Measurements from ENCODE around the gene CASR.

Gene CASR

GRCh38 chr3:122281891-122282290 lies 98.4 kb downstream of the CASR start:
- no peaks in the 10 kb centered on the region for H3K9me3 ChIP-seq (ENCODE audit: insufficient read depth, low read depth, low read length)
- no CpG with 5 or more reads among the region's 3 CpGs for WGBS (ENCODE audit: extremely low coverage, insufficient coverage, insufficient read length)
- H3K9ac ChIP-seq (ENCODE audit: low read length) = no peak overlapping the region
- H3K79me1 ChIP-seq (ENCODE audit: low read length) = no peaks in the 10 kb centered on the region
- H4K12ac ChIP-seq (ENCODE audit: low read depth, low read length) = no peak overlapping the region
- H3K4ac ChIP-seq (ENCODE audit: low read depth, low read length) = no peak overlapping the region
- H3K4me3 ChIP-seq (ENCODE audit: low read depth, low read length) = no peak overlapping the region
- no peak for DNase-seq
- no peak overlapping the region for H2BK12ac ChIP-seq (ENCODE audit: low read length)
- H3K36me3 ChIP-seq (ENCODE audit: control insufficient read depth in 1 of 2, insufficient read depth in 2 of 2, low read length in 2 of 2) = no peaks in the 10 kb centered on the region
- no peaks in the 10 kb centered on the region for H3K4me1 ChIP-seq (ENCODE audit: control insufficient read depth in 1 of 2, insufficient read depth in 2 of 2, low read length in 2 of 2)
- no peaks in the 10 kb centered on the region for H3K27me3 ChIP-seq (ENCODE audit: insufficient read depth, low read length)
- no peak overlapping the region for H3K23ac ChIP-seq (ENCODE audit: low read length)
- H2BK120ac ChIP-seq (ENCODE audit: insufficient read depth, low read length, poor library complexity) = no peak overlapping the region
- H2AFZ ChIP-seq (ENCODE audit: insufficient read depth, low read length, poor library complexity) = no peak overlapping the region
- H3K18ac ChIP-seq (ENCODE audit: low read length) = no peak overlapping the region
- H3K27ac ChIP-seq (ENCODE audit: low read depth, low read length) = no peak overlapping the region
- no peak overlapping the region for H4K91ac ChIP-seq (ENCODE audit: low read depth, low read length)
- H2BK5ac ChIP-seq (ENCODE audit: low read depth, low read length, poor library complexity) = no peak overlapping the region
- no peak overlapping the region for H2AK5ac ChIP-seq (ENCODE audit: low read length)
- no peaks in the 10 kb centered on the region for H3K79me2 ChIP-seq (ENCODE audit: control insufficient read depth, insufficient read depth, low read length, poor library complexity)
- H3K14ac ChIP-seq (ENCODE audit: low read length) = no peak overlapping the region
- no peak overlapping the region for H3K4me2 ChIP-seq (ENCODE audit: low read length)
- H4K8ac ChIP-seq (ENCODE audit: low read depth, low read length) = no peak overlapping the region

- H4K91ac ChIP-seq (ENCODE audit: low read depth, low read length) = no peak overlapping the region
- H2AFZ ChIP-seq (ENCODE audit: insufficient read depth, low read length, poor library complexity) = no peak overlapping the region
- no peak overlapping the region for H2BK120ac ChIP-seq (ENCODE audit: insufficient read depth, low read length, poor library complexity)
- no peaks in the 10 kb centered on the region for H3K9me3 ChIP-seq (ENCODE audit: insufficient read depth, low read depth, low read length)
- H3K14ac ChIP-seq (ENCODE audit: low read length) = no peak overlapping the region
- H3K18ac ChIP-seq (ENCODE audit: low read length) = no peak overlapping the region
- no peaks in the 10 kb centered on the region for H3K27me3 ChIP-seq (ENCODE audit: insufficient read depth, low read length)
- no peaks in the 10 kb centered on the region for H3K36me3 ChIP-seq (ENCODE audit: control insufficient read depth in 1 of 2, insufficient read depth in 2 of 2, low read length in 2 of 2)
- no peaks in the 10 kb centered on the region for H3K79me2 ChIP-seq (ENCODE audit: control insufficient read depth, insufficient read depth, low read length, poor library complexity)
- H2BK5ac ChIP-seq (ENCODE audit: low read depth, low read length, poor library complexity) = no peak overlapping the region
- H3K4me2 ChIP-seq (ENCODE audit: low read length) = no peak overlapping the region
- H3K4ac ChIP-seq (ENCODE audit: low read depth, low read length) = no peak overlapping the region
- H3K9ac ChIP-seq (ENCODE audit: low read length) = no peak overlapping the region
- no peak overlapping the region for H3K23ac ChIP-seq (ENCODE audit: low read length)
- no CpG with 5 or more reads among the region's 22 CpGs for WGBS (ENCODE audit: extremely low coverage, insufficient coverage, insufficient read length)
- H3K79me1 ChIP-seq (ENCODE audit: low read length) = no peaks in the 10 kb centered on the region
- H4K8ac ChIP-seq (ENCODE audit: low read depth, low read length) = no peak overlapping the region
- no peak overlapping the region for H2BK12ac ChIP-seq (ENCODE audit: low read length)
- no peak overlapping the region for H2AK5ac ChIP-seq (ENCODE audit: low read length)
- H3K4me1 ChIP-seq (ENCODE audit: control insufficient read depth in 1 of 2, insufficient read depth in 2 of 2, low read length in 2 of 2) = no peaks in the 10 kb centered on the region
- no peak overlapping the region for H4K12ac ChIP-seq (ENCODE audit: low read depth, low read length)
- peak in 1 of 2 donors; percentile 17 for DNase-seq
- no peak overlapping the region for H3K27ac ChIP-seq (ENCODE audit: low read depth, low read length)
- no peak overlapping the region for H3K4me3 ChIP-seq (ENCODE audit: low read depth, low read length)
Observed at GRCh38 chr3:122283796-122284445, 100.5 kb downstream of the CASR start.

GRCh38 chr3:122284486-122284885 lies 101.0 kb downstream of the CASR start:
- no peaks in the 10 kb centered on the region for H3K36me3 ChIP-seq (ENCODE audit: control insufficient read depth in 1 of 2, insufficient read depth in 2 of 2, low read length in 2 of 2)
- no CpG with 5 or more reads among the region's 20 CpGs for WGBS (ENCODE audit: extremely low coverage, insufficient coverage, insufficient read length)

GRCh38 chr3:122294359-122294758 lies 110.9 kb downstream of the CASR start:
- no peak overlapping the region for H3K4me2 ChIP-seq (ENCODE audit: low read length)
- no peak overlapping the region for H3K27ac ChIP-seq (ENCODE audit: low read depth, low read length)
- no peak overlapping the region for H2AK5ac ChIP-seq (ENCODE audit: low read length)
- no peak overlapping the region for H2BK5ac ChIP-seq (ENCODE audit: low read depth, low read length, poor library complexity)
- no peaks in the 10 kb centered on the region for H3K27me3 ChIP-seq (ENCODE audit: insufficient read depth, low read length)
- no peak for DNase-seq
- no peak overlapping the region for H3K14ac ChIP-seq (ENCODE audit: low read length)
- H3K36me3 ChIP-seq (ENCODE audit: control insufficient read depth in 1 of 2, insufficient read depth in 2 of 2, low read length in 2 of 2) = no peaks in the 10 kb centered on the region
- H3K9me3 ChIP-seq (ENCODE audit: insufficient read depth, low read depth, low read length) = no peaks in the 10 kb centered on the region
- no peak overlapping the region for H2BK12ac ChIP-seq (ENCODE audit: low read length)
- H3K4ac ChIP-seq (ENCODE audit: low read depth, low read length) = no peak overlapping the region
- H3K18ac ChIP-seq (ENCODE audit: low read length) = no peak overlapping the region
- no CpG with 5 or more reads among the region's 6 CpGs for WGBS (ENCODE audit: extremely low coverage, insufficient coverage, insufficient read length)
- no peak overlapping the region for H4K91ac ChIP-seq (ENCODE audit: low read depth, low read length)
- no peak overlapping the region for H3K23ac ChIP-seq (ENCODE audit: low read length)
- H3K4me1 ChIP-seq (ENCODE audit: control insufficient read depth in 1 of 2, insufficient read depth in 2 of 2, low read length in 2 of 2) = no peaks in the 10 kb centered on the region
- H4K8ac ChIP-seq (ENCODE audit: low read depth, low read length) = no peak overlapping the region
- H3K4me3 ChIP-seq (ENCODE audit: low read depth, low read length) = no peak overlapping the region
- H2BK120ac ChIP-seq (ENCODE audit: insufficient read depth, low read length, poor library complexity) = no peak overlapping the region
- H3K9ac ChIP-seq (ENCODE audit: low read length) = no peak overlapping the region
- H4K12ac ChIP-seq (ENCODE audit: low read depth, low read length) = no peak overlapping the region
- no peaks in the 10 kb centered on the region for H3K79me1 ChIP-seq (ENCODE audit: low read length)
- H3K79me2 ChIP-seq (ENCODE audit: control insufficient read depth, insufficient read depth, low read length, poor library complexity) = no peaks in the 10 kb centered on the region
- no peak overlapping the region for H2AFZ ChIP-seq (ENCODE audit: insufficient read depth, low read length, poor library complexity)

More at GRCh38 chr3:122284486-122284885, 101.0 kb downstream of the CASR start:
- H3K4me3 ChIP-seq (ENCODE audit: low read depth, low read length) = no peak overlapping the region
- no peaks in the 10 kb centered on the region for H3K4me1 ChIP-seq (ENCODE audit: control insufficient read depth in 1 of 2, insufficient read depth in 2 of 2, low read length in 2 of 2)
- H4K12ac ChIP-seq (ENCODE audit: low read depth, low read length) = no peak overlapping the region
- H3K14ac ChIP-seq (ENCODE audit: low read length) = no peak overlapping the region
- DNase-seq = no peak
- H2BK5ac ChIP-seq (ENCODE audit: low read depth, low read length, poor library complexity) = no peak overlapping the region
- no peak overlapping the region for H4K91ac ChIP-seq (ENCODE audit: low read depth, low read length)
- H2BK120ac ChIP-seq (ENCODE audit: insufficient read depth, low read length, poor library complexity) = no peak overlapping the region
- no peak overlapping the region for H3K27ac ChIP-seq (ENCODE audit: low read depth, low read length)
- no peaks in the 10 kb centered on the region for H3K9me3 ChIP-seq (ENCODE audit: insufficient read depth, low read depth, low read length)
- H3K27me3 ChIP-seq (ENCODE audit: insufficient read depth, low read length) = no peaks in the 10 kb centered on the region
- no peak overlapping the region for H2BK12ac ChIP-seq (ENCODE audit: low read length)
- no peak overlapping the region for H4K8ac ChIP-seq (ENCODE audit: low read depth, low read length)
- no peak overlapping the region for H3K23ac ChIP-seq (ENCODE audit: low read length)
- no peak overlapping the region for H3K4me2 ChIP-seq (ENCODE audit: low read length)
- no peak overlapping the region for H3K9ac ChIP-seq (ENCODE audit: low read length)
- no peak overlapping the region for H2AK5ac ChIP-seq (ENCODE audit: low read length)
- H3K79me1 ChIP-seq (ENCODE audit: low read length) = no peaks in the 10 kb centered on the region
- H3K79me2 ChIP-seq (ENCODE audit: control insufficient read depth, insufficient read depth, low read length, poor library complexity) = no peaks in the 10 kb centered on the region
- no peak overlapping the region for H2AFZ ChIP-seq (ENCODE audit: insufficient read depth, low read length, poor library complexity)
- H3K18ac ChIP-seq (ENCODE audit: low read length) = no peak overlapping the region
- no peak overlapping the region for H3K4ac ChIP-seq (ENCODE audit: low read depth, low read length)

All from trophoblast cell (in vitro differentiated cells and primary cell).